SU-DHL-6 (cell line): Measurements from ENCODE around the gene CCSER2.

Source experiments
- H2AFZ ChIP-seq: fragments of 200-600 bp; sonication (generic); 2 replicates; pipeline ENCODE4 v1.6.1; 2014; ENCODE audit warnings: low read depth, mild to moderate bottlenecking, moderate library complexity, mixed read lengths, antibody characterized with exemption, low read length; ENCODE audit not compliant: severe bottlenecking
- H3F3A ChIP-seq: fragments of 200-600 bp; shearing (Covaris generic); 2 replicates; pipeline ENCODE4 v1.6.0; 2016; ENCODE audit warnings: antibody characterized with exemption, mild to moderate bottlenecking; ENCODE audit not compliant: insufficient read depth
- H3K27ac ChIP-seq: fragments of 200-600 bp; sonication (generic); 2 replicates; pipeline ENCODE4 v1.5.1; 2016; ENCODE audit warnings: low read depth, mild to moderate bottlenecking, low read length, moderate library complexity, mixed read lengths
- H3K27me3 ChIP-seq: fragments of 200-600 bp; sonication (generic), shearing (Covaris generic); 2 replicates; pipeline ENCODE4 v1.6.0; 2014; ENCODE audit warnings: mild to moderate bottlenecking, low read length
- H3K36me3 ChIP-seq: fragments of 200-600 bp; sonication (generic); 2 replicates; pipeline ENCODE4 v1.6.1; 2014; ENCODE audit warnings: mild to moderate bottlenecking, low read length, mixed read lengths
- H3K4me2 ChIP-seq: fragments of 300-600, 200-600 bp; shearing (Covaris generic), sonication (generic); 2 replicates; pipeline ENCODE4 v1.6.0; 2014; ENCODE audit warnings: low read length, low read depth, mild to moderate bottlenecking; ENCODE audit not compliant: poor library complexity, severe bottlenecking
- H3K4me3 ChIP-seq: fragments of 200-600 bp; sonication (generic); 2 replicates; pipeline ENCODE4 v1.5.1; 2014; ENCODE audit warnings: antibody characterized with exemption, low read length, mild to moderate bottlenecking, mixed read lengths; ENCODE audit not compliant: insufficient read depth, poor library complexity, severe bottlenecking
- H3K79me2 ChIP-seq: fragments of 200-600 bp; sonication (generic); 2 replicates; pipeline ENCODE4 v1.6.1; 2014; ENCODE audit warnings: mild to moderate bottlenecking, low read length, moderate library complexity; ENCODE audit not compliant: insufficient read depth
- H3K9ac ChIP-seq: fragments of 200-600 bp; sonication (generic); 2 replicates; pipeline ENCODE4 v1.7.0; 2014; ENCODE audit warnings: mild to moderate bottlenecking, low read length
- H3K9me2 ChIP-seq: fragments of 200-600 bp; sonication (generic); replicated peaks from 2 replicates; pipeline ENCODE4 v1.6.1; 2014; ENCODE audit warnings: low read length; ENCODE audit not compliant: insufficient read depth
- H3K9me3 ChIP-seq: fragments of 200-600 bp; sonication (generic); 2 replicates; pipeline ENCODE4 v1.6.1; 2014; ENCODE audit warnings: low read length, mixed read lengths; ENCODE audit not compliant: insufficient read depth
- H4K20me1 ChIP-seq: fragments of 200-600 bp; sonication (generic); 2 replicates; pipeline ENCODE4 v1.6.1; 2014; ENCODE audit warnings: low read depth, mild to moderate bottlenecking, antibody characterized with exemption, low read length, moderate library complexity, mixed read lengths
- EZH2phosphoT487 ChIP-seq: fragments of 200-600 bp; sonication (generic), shearing (Covaris generic); conservative IDR thresholded peaks from 2 replicates; pipeline ENCODE4 v1.6.1; 2018; ENCODE audit warnings: mild to moderate bottlenecking, antibody characterized with exemption, low read length, moderate library complexity, mixed read lengths
- TF ChIP-seq, protein P1 (sequence below): fragments of 200-600 bp; sonication (generic); IDR thresholded peaks from one replicate; pipeline ENCODE4 v1.5.1; 2017; ENCODE audit warnings: antibody characterized with exemption, mild to moderate bottlenecking, low read length, moderate library complexity; ENCODE audit not compliant: insufficient read depth, poor library complexity, severe bottlenecking

CCSER2 gene

DNA sequence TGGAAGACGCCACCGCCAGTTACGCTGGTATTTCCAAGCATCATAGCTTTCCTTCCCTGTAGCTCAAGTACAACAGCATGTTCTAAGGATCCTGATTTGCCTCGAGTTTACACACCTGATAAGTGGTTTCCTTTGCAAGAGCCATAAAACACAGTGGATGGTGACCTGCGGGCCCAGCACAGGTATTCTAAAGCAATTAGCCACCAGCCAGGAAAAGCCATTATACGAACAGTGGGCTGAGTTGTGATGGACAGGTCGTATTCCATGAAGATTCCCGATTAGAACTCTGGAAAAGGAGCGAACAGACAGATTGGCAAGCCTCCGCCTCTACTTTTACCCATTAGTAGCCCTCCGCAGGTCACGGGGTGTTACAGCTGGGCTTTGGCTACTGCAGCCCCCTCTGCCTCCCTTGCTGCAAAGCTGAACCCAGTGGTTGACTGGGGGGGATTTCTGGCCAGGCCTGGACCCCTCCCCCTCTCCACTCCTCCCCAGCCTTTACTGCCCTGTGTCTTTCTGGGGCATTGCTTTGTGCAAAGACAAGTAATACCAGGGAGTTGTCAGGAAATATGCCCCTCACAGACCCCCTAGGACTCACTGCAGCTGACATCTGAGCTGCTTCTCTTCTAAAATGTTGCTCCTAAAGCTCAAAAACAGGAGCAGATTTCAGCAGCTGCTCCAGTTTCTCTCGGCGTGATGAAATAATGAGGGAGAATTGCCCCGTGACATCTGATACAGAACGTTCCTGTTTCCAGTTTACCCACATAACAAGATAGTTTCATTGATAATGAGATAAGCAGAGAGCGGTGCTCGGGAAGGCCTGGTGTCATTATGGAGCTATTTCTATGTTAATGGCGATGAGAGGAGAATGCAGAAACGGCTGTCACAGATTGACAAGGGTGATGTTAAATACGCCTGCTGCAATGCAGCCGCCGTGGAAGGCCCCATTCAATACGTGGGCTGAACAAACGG is 214.4 kb downstream of the CCSER2 start:
- Histone ChIP-seq H3K9ac (no peak overlapping the region), H3K27ac (no peak overlapping the region), H3K9me3 (no peaks in the 10 kb centered on the region), H4K20me1 (no peaks in the 10 kb centered on the region), H3K9me2 (no peaks in the 10 kb centered on the region), H3K27me3 (no peaks in the 10 kb centered on the region), H3K79me2 (no peaks in the 10 kb centered on the region), H3K4me3 (no peak overlapping the region), H3K36me3 (no peaks in the 10 kb centered on the region), H3K4me2 (no peak overlapping the region), H2AFZ (no peak overlapping the region), H3F3A (no peaks in the 10 kb centered on the region)
- TF ChIP-seq, protein P1, sequence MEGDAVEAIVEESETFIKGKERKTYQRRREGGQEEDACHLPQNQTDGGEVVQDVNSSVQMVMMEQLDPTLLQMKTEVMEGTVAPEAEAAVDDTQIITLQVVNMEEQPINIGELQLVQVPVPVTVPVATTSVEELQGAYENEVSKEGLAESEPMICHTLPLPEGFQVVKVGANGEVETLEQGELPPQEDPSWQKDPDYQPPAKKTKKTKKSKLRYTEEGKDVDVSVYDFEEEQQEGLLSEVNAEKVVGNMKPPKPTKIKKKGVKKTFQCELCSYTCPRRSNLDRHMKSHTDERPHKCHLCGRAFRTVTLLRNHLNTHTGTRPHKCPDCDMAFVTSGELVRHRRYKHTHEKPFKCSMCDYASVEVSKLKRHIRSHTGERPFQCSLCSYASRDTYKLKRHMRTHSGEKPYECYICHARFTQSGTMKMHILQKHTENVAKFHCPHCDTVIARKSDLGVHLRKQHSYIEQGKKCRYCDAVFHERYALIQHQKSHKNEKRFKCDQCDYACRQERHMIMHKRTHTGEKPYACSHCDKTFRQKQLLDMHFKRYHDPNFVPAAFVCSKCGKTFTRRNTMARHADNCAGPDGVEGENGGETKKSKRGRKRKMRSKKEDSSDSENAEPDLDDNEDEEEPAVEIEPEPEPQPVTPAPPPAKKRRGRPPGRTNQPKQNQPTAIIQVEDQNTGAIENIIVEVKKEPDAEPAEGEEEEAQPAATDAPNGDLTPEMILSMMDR: no peak
- TF ChIP-seq EZH2phosphoT487: no peak

DNA sequence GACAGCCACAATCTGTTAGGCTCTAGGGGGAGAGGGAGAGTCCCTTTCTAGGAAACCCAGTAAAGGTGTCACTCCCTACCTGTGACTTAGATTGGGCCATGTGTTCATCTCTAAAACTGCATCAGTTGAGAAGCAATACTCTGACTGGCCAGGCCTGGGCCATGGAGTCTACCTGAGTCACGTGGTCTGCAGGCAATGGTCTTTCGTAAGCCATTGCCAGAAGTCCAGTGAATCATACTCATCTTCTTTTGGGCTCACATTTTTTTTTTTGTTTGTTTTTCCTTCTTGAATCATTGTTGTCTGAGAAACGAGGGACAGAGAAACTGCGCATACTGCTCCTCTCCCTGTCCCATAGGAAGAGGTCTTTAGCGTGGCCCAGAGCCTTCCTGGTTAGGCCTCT is 215.6 kb downstream of the CCSER2 start:
- Histone ChIP-seq H3F3A (no peaks in the 10 kb centered on the region), H2AFZ (no peak overlapping the region), H3K27ac (no peak overlapping the region), H3K9me2 (no peaks in the 10 kb centered on the region), H3K27me3 (no peaks in the 10 kb centered on the region), H3K79me2 (no peaks in the 10 kb centered on the region), H3K9me3 (no peaks in the 10 kb centered on the region), H3K9ac (no peak overlapping the region), H3K4me3 (no peak overlapping the region), H3K36me3 (no peaks in the 10 kb centered on the region), H4K20me1 (no peaks in the 10 kb centered on the region), H3K4me2 (no peak overlapping the region)
- TF ChIP-seq, protein P1: no peak
- no peak for TF ChIP-seq EZH2phosphoT487

DNA sequence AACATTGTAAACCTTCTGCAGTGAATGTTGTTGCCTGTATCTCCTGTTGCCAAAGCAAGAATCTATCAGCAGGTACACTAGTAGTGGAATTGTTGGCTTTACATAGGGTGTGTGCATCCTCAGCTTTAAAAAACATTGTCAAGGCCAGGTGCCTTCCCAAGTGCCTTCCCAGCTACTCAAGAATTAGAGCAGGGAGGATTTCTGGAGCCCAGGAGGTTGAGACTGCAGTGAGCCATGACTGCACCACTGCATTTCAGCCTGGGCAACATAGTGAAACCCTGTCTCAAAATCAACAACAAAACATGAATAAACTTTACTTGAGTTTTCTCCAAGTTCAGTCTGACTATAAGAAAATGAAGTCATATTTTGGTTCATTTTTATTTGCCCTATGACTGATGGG is 217.3 kb downstream of the CCSER2 start:
- no peaks in the 10 kb centered on the region for H3K9me2 ChIP-seq
- no peak overlapping the region for H3K4me2 ChIP-seq
- no peak overlapping the region for H3K4me3 ChIP-seq
- TF ChIP-seq, protein P1: no peak
- no peak for TF ChIP-seq EZH2phosphoT487
- no peak overlapping the region for H2AFZ ChIP-seq
- H3K27me3 ChIP-seq: no peaks in the 10 kb centered on the region
- H3K27ac ChIP-seq: no peak overlapping the region
- no peaks in the 10 kb centered on the region for H3K79me2 ChIP-seq
- H3K9ac ChIP-seq: no peak overlapping the region
- no peaks in the 10 kb centered on the region for H3K9me3 ChIP-seq
- H4K20me1 ChIP-seq: no peaks in the 10 kb centered on the region
- H3K36me3 ChIP-seq: no peaks in the 10 kb centered on the region
- no peaks in the 10 kb centered on the region for H3F3A ChIP-seq
